Femur (tissue), 1 donor: ENCODE data around the gene KLHL17.
"Not testable (repeated sequence)": the region's sequence is repeated elsewhere in the genome, so short reads cannot be mapped to it uniquely, and the experiment has no call there.

Experiments used
- DNase-seq: peaks from one replicate; pipeline ENCODE4 v3.0.0-alpha.2; 2017

The KLHL17 gene

GRCh38 chr1:970242-970972 lies 10.0 kb downstream of the KLHL17 start:
- DNase-seq, result no peak

- no peak for DNase-seq
Observed at GRCh38 chr1:970973-971730, 10.8 kb downstream of the KLHL17 start.

GRCh38 chr1:971751-972506 lies 11.5 kb downstream of the KLHL17 start:
- DNase-seq, result no peak

- no peak for DNase-seq
Observed at GRCh38 chr1:972726-973458, 12.5 kb downstream of the KLHL17 start.

- no peak for DNase-seq
Observed at GRCh38 chr1:973459-974292, 13.3 kb downstream of the KLHL17 start.

GRCh38 chr1:974293-974640 lies 13.9 kb downstream of the KLHL17 start:
- DNase-seq, result no peak

- no peak for DNase-seq
Observed at GRCh38 chr1:974687-975328, 14.4 kb downstream of the KLHL17 start.

GRCh38 chr1:975365-975764 lies 15.0 kb downstream of the KLHL17 start:
- no peak for DNase-seq

- no peak for DNase-seq
Observed at GRCh38 chr1:975896-976683, 15.7 kb downstream of the KLHL17 start.

GRCh38 chr1:976791-977190 lies 16.4 kb downstream of the KLHL17 start:
- not testable (repeated sequence) for DNase-seq

GRCh38 chr1:978069-978834 lies 17.9 kb downstream of the KLHL17 start:
- DNase-seq, result peak; percentile 21

GRCh38 chr1:978835-979743 lies 18.7 kb downstream of the KLHL17 start:
- DNase-seq, result no peak

GRCh38 chr1:979744-980072 lies 19.3 kb downstream of the KLHL17 start:
- DNase-seq, result no peak

- DNase-seq, result no peak
Observed at GRCh38 chr1:980137-980571, 19.8 kb downstream of the KLHL17 start.

- peak; percentile 23 for DNase-seq
Observed at GRCh38 chr1:980602-981395, 20.4 kb downstream of the KLHL17 start.

GRCh38 chr1:981491-981954 lies 21.1 kb downstream of the KLHL17 start:
- DNase-seq, result peak; percentile 18

- DNase-seq, result peak; percentile 59
Observed at GRCh38 chr1:981955-982558, 21.7 kb downstream of the KLHL17 start, which contains the start of gene PERM1. TSS of gene PERM1 (minus strand) at chr1:982093. CDS start at chr1:981029, 1,064 bp downstream.
